GM18502 (cell line): ENCODE results near the gene SORL1.
A peak's percentile ranks its signal among the peaks of the same experiment; 100 is the strongest.

Source experiments
- ATAC-seq: cut with Tn5 transposase; IDR thresholded peaks from one replicate; pipeline ENCODE4 v1.9.1; 2021; ENCODE audit warnings: mild to moderate bottlenecking; ENCODE audit not compliant: unreplicated experiment, poor library complexity

SORL1 gene

GRCh38 chr11:121471167-121471566, 19.1 kb downstream of the SORL1 start:
- no peak for ATAC-seq

GRCh38 chr11:121472312-121472711, 20.2 kb downstream of the SORL1 start:
- no peak for ATAC-seq

- no peak for ATAC-seq
Measured at GRCh38 chr11:121473064-121473777, 21.1 kb downstream of the SORL1 start.

- no peak for ATAC-seq
Measured at GRCh38 chr11:121474680-121475079, 22.6 kb downstream of the SORL1 start.

- no peak for ATAC-seq
Measured at GRCh38 chr11:121476379-121477032, 24.4 kb downstream of the SORL1 start.

GRCh38 chr11:121478226-121478894, 26.2 kb downstream of the SORL1 start:
- ATAC-seq = no peak

GRCh38 chr11:121478895-121479697, 27.0 kb downstream of the SORL1 start:
- ATAC-seq = no peak

GRCh38 chr11:121479698-121480238, 27.7 kb downstream of the SORL1 start:
- no peak for ATAC-seq

GRCh38 chr11:121481484-121482230, 29.5 kb downstream of the SORL1 start:
- peak; percentile 58 for ATAC-seq

- ATAC-seq = peak; percentile 89
Measured at GRCh38 chr11:121482231-121483129, 30.4 kb downstream of the SORL1 start.

- ATAC-seq = no peak
Measured at GRCh38 chr11:121483805-121484480, 31.8 kb downstream of the SORL1 start.

- ATAC-seq = no peak
Measured at GRCh38 chr11:121485216-121485615, 33.1 kb downstream of the SORL1 start.

GRCh38 chr11:121486054-121486453, 33.9 kb downstream of the SORL1 start:
- no peak for ATAC-seq

GRCh38 chr11:121487191-121487590, 35.1 kb downstream of the SORL1 start:
- no peak for ATAC-seq

- ATAC-seq = no peak
Measured at GRCh38 chr11:121488170-121488569, 36.1 kb downstream of the SORL1 start.

- no peak for ATAC-seq
Measured at GRCh38 chr11:121488641-121489040, 36.5 kb downstream of the SORL1 start.

- ATAC-seq = no peak
Measured at GRCh38 chr11:121489823-121490222, 37.7 kb downstream of the SORL1 start.
